IMR-90 (cell line): ENCODE data around the gene CLRN1.

Source experiments
- CTCF ChIP-seq: conservative IDR thresholded peaks from 2 replicates; pipeline ENCODE4 v1.5.1; 2012; ENCODE audit warnings: mild to moderate bottlenecking, low read depth, low read length, improper control_type of control experiment
- ELK1 ChIP-seq: fragments of 150-350 bp; IDR thresholded peaks from 2 replicates; pipeline ENCODE4 v1.6.1; 2016; ENCODE audit warnings: low read depth, mild to moderate bottlenecking, low read length, moderate library complexity, borderline replicate concordance
- FOS ChIP-seq: fragments of 150-350 bp; IDR thresholded peaks from 2 replicates; pipeline ENCODE4 v1.6.1; 2016; ENCODE audit warnings: low read depth, low read length
- MAFK ChIP-seq: IDR thresholded peaks from 2 replicates; pipeline ENCODE4 v1.6.1; 2012; ENCODE audit warnings: low read depth, low read length, improper control_type of control experiment
- MXI1 ChIP-seq: IDR thresholded peaks from 2 replicates; pipeline ENCODE4 v1.6.1; 2012; ENCODE audit warnings: low read depth, mild to moderate bottlenecking, low read length, moderate library complexity, borderline replicate concordance
- POLR2A ChIP-seq: IDR thresholded peaks from 2 replicates; pipeline ENCODE4 v1.6.1; 2012; ENCODE audit warnings: mild to moderate bottlenecking, low read depth, low read length
- RAD21 ChIP-seq: IDR thresholded peaks from 2 replicates; pipeline ENCODE4 v1.6.1; 2012; ENCODE audit warnings: low read length, improper control_type of control experiment
- RCOR1 ChIP-seq: IDR thresholded peaks from 2 replicates; pipeline ENCODE4 v1.6.1; 2012; ENCODE audit warnings: mild to moderate bottlenecking, low read length, improper control_type of control experiment; ENCODE audit not compliant: insufficient replicate concordance
- SMC3 ChIP-seq: fragments of 150-350 bp; IDR thresholded peaks from 2 replicates; pipeline ENCODE4 v1.6.1; 2016; ENCODE audit warnings: low read depth, mild to moderate bottlenecking, antibody characterized with exemption, low read length, moderate library complexity

GRCh38 chr3:150960708-150961684 lies 11.5 kb downstream of the CLRN1 start:
- TF ChIP-seq CTCF (no peak), MAFK (no peak), RAD21 (no peak), POLR2A (no peak), MXI1 (no peak), FOS (no peak), RCOR1 (no peak), ELK1 (no peak), SMC3 (no peak)
